Jurkat, Clone E6-1 (cell line): Measurements from ENCODE around the gene SOS2.

ENCODE experiments used
- DNase-seq: peaks from one replicate; pipeline ENCODE4 v3.0.0-alpha.2; 2011; ENCODE audit warnings: low read depth, low spot score
- H3K4me3 ChIP-seq: 2 replicates; pipeline ENCODE4 v1.5.1; 2011; ENCODE audit warnings: mild to moderate bottlenecking, low read length, control low read depth, moderate library complexity

The SOS2 gene

GRCh38 chr14:50067723-50068495 lies 163.5 kb downstream of the SOS2 start:
- H3K4me3 ChIP-seq, result no peak overlapping the region
- no peak for DNase-seq
